DOHH2 (cell line): ENCODE results near the gene SERPINI1.

Experiments used
- H3F3A ChIP-seq: fragments of 200-600 bp; sonication (generic), shearing (Covaris generic); 2 replicates; pipeline ENCODE4 v1.6.0; 2016; ENCODE audit warnings: antibody characterized with exemption, mild to moderate bottlenecking; ENCODE audit not compliant: control insufficient read depth, insufficient read depth
- H3K27ac ChIP-seq: fragments of 200-600 bp; sonication (generic); 2 replicates; pipeline ENCODE4 v1.5.1; 2014; ENCODE audit warnings: low read depth, mild to moderate bottlenecking, low read length, moderate library complexity
- H3K27me3 ChIP-seq: fragments of 200-600 bp; sonication (generic); 2 replicates; pipeline ENCODE4 v1.6.1; 2014; ENCODE audit warnings: mild to moderate bottlenecking, low read length, mixed read lengths; ENCODE audit not compliant: control insufficient read depth
- H3K36me3 ChIP-seq: fragments of 200-600 bp; sonication (generic); 2 replicates; pipeline ENCODE4 v1.6.1; 2014; ENCODE audit warnings: mild to moderate bottlenecking, low read length, moderate library complexity, mixed read lengths; ENCODE audit not compliant: control insufficient read depth
- H3K4me1 ChIP-seq: fragments of 200-600 bp; sonication (generic); 2 replicates; pipeline ENCODE4 v1.6.1; 2014; ENCODE audit warnings: mild to moderate bottlenecking, low read length, mixed read lengths; ENCODE audit not compliant: control insufficient read depth
- H3K4me2 ChIP-seq: fragments of 200-600 bp; sonication (generic); 2 replicates; pipeline ENCODE4 v1.6.0; 2014; ENCODE audit warnings: mild to moderate bottlenecking, low read length, moderate library complexity
- H3K4me3 ChIP-seq: fragments of 200-600 bp; sonication (generic); 2 replicates; pipeline ENCODE4 v1.5.1; 2014; ENCODE audit warnings: mild to moderate bottlenecking, low read length, mixed read lengths
- H3K79me2 ChIP-seq: fragments of 200-600 bp; sonication (generic); 2 replicates; pipeline ENCODE4 v1.6.1; 2014; ENCODE audit warnings: mild to moderate bottlenecking, low read length, mixed read lengths; ENCODE audit not compliant: control insufficient read depth
- H3K9me2 ChIP-seq: fragments of 200-600 bp; sonication (generic); replicated peaks from 2 replicates; pipeline ENCODE4 v1.6.1; 2014; ENCODE audit warnings: mild to moderate bottlenecking, low read length, mixed read lengths; ENCODE audit not compliant: control insufficient read depth
- H3K9me3 ChIP-seq: fragments of 200-600 bp; sonication (generic); 2 replicates; pipeline ENCODE4 v1.6.1; 2014; ENCODE audit warnings: antibody characterized with exemption, low read length, mixed read lengths; ENCODE audit not compliant: control insufficient read depth, insufficient read depth
- H4K20me1 ChIP-seq: fragments of 200-600 bp; sonication (generic); 2 replicates; pipeline ENCODE4 v1.6.0; 2014; ENCODE audit warnings: low read depth, mild to moderate bottlenecking, antibody characterized with exemption, low read length, moderate library complexity; ENCODE audit not compliant: control insufficient read depth, insufficient read depth
- EZH2phosphoT487 ChIP-seq: fragments of 200-600 bp; sonication (generic); IDR thresholded peaks from 2 replicates; pipeline ENCODE4 v1.6.1; 2017; ENCODE audit warnings: borderline replicate concordance, mild to moderate bottlenecking, antibody characterized with exemption, low read length, moderate library complexity, mixed read lengths
- TF ChIP-seq, protein P1 (sequence below): fragments of 200-600 bp; sonication (generic); IDR thresholded peaks from one replicate; pipeline ENCODE4 v1.5.1; 2014; ENCODE audit warnings: antibody characterized with exemption, mild to moderate bottlenecking, low read depth, low read length; ENCODE audit not compliant: poor library complexity, severe bottlenecking

The SERPINI1 gene, protein sequence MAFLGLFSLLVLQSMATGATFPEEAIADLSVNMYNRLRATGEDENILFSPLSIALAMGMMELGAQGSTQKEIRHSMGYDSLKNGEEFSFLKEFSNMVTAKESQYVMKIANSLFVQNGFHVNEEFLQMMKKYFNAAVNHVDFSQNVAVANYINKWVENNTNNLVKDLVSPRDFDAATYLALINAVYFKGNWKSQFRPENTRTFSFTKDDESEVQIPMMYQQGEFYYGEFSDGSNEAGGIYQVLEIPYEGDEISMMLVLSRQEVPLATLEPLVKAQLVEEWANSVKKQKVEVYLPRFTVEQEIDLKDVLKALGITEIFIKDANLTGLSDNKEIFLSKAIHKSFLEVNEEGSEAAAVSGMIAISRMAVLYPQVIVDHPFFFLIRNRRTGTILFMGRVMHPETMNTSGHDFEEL

DNA sequence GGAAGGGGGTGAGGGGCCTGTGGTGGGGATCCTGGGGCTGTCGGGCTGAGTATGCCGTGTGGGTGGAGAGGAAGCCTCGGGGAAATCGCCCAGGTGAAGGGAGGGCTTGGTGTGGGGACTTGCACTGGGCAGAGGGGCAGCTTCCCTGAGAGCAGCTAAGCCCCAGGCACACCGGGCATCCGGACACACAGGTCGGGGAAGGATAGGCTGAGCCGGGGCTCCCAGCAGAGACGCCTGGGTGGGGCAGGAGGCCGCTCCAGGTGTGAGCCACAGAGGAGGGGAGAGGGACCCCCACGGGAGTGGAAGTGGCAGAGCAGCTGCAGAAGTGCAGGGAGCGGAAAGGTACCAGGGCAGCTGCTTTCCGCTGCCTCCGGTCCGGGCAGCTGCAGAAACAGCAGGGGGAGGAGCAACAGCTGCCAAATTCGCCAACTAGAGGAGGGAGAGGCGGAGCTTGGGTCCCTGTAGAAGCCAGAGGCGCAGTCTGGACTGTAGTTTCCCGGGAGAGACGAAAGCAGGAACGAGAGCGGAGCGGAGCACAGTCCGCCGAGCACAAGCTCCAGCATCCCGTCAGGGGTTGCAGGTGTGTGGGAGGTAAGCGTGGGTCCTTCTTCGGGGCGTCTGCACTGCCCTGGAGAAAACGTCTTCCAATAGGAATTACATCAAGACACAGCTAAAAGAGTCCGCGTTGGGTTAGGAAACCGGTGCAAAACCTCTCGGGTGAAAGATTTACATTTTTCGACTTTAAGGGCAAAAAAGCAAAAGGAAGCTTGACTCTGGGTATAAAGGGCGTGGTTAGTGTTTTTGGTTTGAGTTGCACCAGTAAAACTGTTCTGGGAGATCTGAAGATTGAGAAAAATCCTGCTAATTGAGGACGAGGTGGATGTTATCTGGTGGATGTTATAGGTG, at the start of gene SERPINI1:
TSS of gene SERPINI1 (plus strand) at position 489 of the 906 bp plus-strand sequence. CDS start 53,408 bp downstream, outside the sequence.
- Histone ChIP-seq H3K36me3 (peaks cover 21% of the 10 kb centered on the region), H3K4me1 (peaks cover 49% of the 10 kb centered on the region), H3K9me3 (no peaks in the 10 kb centered on the region), H3F3A (no peaks in the 10 kb centered on the region), H4K20me1 (peaks cover 9% of the 10 kb centered on the region; the same call in 1 of the 2 replicates), H3K4me3 (peak within 1 kb of the TSS; percentile 96), H3K27me3 (no peaks in the 10 kb centered on the region), H3K27ac (peak within 1 kb of the TSS; percentile 92), H3K79me2 (peaks cover 71% of the 10 kb centered on the region), H3K9me2 (no peaks in the 10 kb centered on the region), H3K4me2 (peak within 1 kb of the TSS; percentile 93)
- TF ChIP-seq, protein P1, sequence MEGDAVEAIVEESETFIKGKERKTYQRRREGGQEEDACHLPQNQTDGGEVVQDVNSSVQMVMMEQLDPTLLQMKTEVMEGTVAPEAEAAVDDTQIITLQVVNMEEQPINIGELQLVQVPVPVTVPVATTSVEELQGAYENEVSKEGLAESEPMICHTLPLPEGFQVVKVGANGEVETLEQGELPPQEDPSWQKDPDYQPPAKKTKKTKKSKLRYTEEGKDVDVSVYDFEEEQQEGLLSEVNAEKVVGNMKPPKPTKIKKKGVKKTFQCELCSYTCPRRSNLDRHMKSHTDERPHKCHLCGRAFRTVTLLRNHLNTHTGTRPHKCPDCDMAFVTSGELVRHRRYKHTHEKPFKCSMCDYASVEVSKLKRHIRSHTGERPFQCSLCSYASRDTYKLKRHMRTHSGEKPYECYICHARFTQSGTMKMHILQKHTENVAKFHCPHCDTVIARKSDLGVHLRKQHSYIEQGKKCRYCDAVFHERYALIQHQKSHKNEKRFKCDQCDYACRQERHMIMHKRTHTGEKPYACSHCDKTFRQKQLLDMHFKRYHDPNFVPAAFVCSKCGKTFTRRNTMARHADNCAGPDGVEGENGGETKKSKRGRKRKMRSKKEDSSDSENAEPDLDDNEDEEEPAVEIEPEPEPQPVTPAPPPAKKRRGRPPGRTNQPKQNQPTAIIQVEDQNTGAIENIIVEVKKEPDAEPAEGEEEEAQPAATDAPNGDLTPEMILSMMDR: no peak
- TF ChIP-seq EZH2phosphoT487: no peak

DNA sequence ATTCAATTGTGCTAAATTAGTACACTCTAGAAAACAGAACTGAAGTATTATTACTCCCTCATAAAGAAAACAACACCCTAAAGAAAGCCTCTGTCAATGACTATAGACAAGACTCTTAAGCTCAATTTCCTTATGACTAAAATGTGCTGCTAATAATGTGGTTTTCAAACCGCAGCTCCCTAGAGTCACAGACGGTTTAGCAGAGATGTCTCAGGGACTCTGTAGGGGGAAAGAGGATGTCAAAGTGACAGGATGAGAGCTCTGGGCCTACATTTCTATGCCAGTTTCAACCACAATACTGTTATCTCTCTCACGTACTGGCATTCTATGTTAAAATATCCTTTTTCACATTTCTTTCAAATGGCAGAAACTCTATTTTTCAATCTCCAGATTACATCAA, 44.2 kb upstream of the SERPINI1 start:
- Histone ChIP-seq H3K27me3 (no peaks in the 10 kb centered on the region), H3K36me3 (peaks cover 82% of the 10 kb centered on the region), H3K4me3 (no peak overlapping the region; the same call in 1 of the 2 replicates), H3F3A (peaks cover 3% of the 10 kb centered on the region; the same call in 1 of the 2 replicates), H3K4me2 (peak overlapping the region; percentile 44), H3K79me2 (no peaks in the 10 kb centered on the region), H3K4me1 (peaks cover 24% of the 10 kb centered on the region), H3K27ac (0 out of 2 replicates have a peak overlapping the region, but pooled peaks have one; percentile 30), H3K9me3 (no peaks in the 10 kb centered on the region), H3K9me2 (no peaks in the 10 kb centered on the region), H4K20me1 (no peaks in the 10 kb centered on the region)
- TF ChIP-seq, protein P1: no peak
- no peak for TF ChIP-seq EZH2phosphoT487

DNA sequence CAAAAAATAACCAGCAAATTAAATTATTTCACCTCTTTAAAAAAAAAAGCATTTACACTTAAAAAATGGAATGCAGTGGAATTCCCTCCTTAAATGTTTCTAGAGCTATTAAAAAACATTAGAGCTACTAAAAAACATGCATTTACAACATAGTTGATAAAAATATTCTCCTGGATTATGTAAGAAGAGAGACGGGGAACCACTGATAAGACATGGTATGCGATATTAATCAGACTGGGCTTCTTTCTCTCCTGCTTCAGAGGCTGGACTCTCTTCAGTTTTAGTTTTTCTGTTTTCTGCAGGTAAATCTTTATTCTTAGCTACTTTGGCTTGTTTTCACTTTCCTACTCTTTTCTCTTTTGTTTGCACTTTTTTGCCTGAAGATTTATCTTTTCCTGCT, 41.4 kb upstream of the SERPINI1 start:
- TF ChIP-seq, protein P1: no peak
- TF ChIP-seq EZH2phosphoT487: no peak
- Histone ChIP-seq H3K79me2 (no peaks in the 10 kb centered on the region), H3K36me3 (peaks cover 73% of the 10 kb centered on the region)

More for the DNA sequence above, 41.4 kb upstream of the SERPINI1 start:
- Histone ChIP-seq H3F3A (no peaks in the 10 kb centered on the region), H3K27ac (no peak overlapping the region), H3K4me1 (peaks cover 24% of the 10 kb centered on the region), H3K27me3 (no peaks in the 10 kb centered on the region), H3K9me2 (no peaks in the 10 kb centered on the region), H3K4me2 (no peak overlapping the region), H3K4me3 (no peak overlapping the region), H4K20me1 (no peaks in the 10 kb centered on the region), H3K9me3 (no peaks in the 10 kb centered on the region)
